H1 (cell line): ENCODE results near the gene KCTD12. TPM values are rescaled to one million over a fixed set of nuclear protein-coding genes. Genes with fewer than 3 reads are reported as not detected.

Source experiments
- CTCF ChIA-PET: fragments of 300-600 bp; sonication (Branson Sonifier 250); formaldehyde crosslinking; loops from one replicate; lab custom pipeline; 2021; ENCODE audit not compliant: partially characterized antibody; lab: Charles Lee
- POLR2A ChIA-PET: fragments of 300-600 bp; sonication (Branson Sonifier 250); formaldehyde crosslinking; loops from one replicate; lab custom pipeline; 2021; ENCODE audit warnings: inconsistent platforms; ENCODE audit not compliant: partially characterized antibody; lab: Charles Lee
- DNase-seq, 2 experiments: peaks; one replicate each; pipeline versions ENCODE4 v3.0.0 to v3.0.0-alpha.2; 2010 to 2022; ENCODE audit warnings: low spot score in 2 of 2, low read depth in 1 of 2, mixed read lengths in 1 of 2
- FAIRE-seq: peaks from 2 replicates; lab custom pipeline; 2011; peaks lifted over from hg19 to GRCh38; lab: Jason Lieb, UNC
- H2AFZ ChIP-seq: 2 replicates; pipeline ENCODE4 v1.8.1; 2012; ENCODE audit warnings: low read length, inconsistent platforms
- H2AK5ac ChIP-seq: 2 replicates; pipeline ENCODE4 v1.6.1; 2013; ENCODE audit warnings: low read depth, low read length
- H2BK120ac ChIP-seq: replicated peaks from 2 replicates; pipeline ENCODE3; 2013; ENCODE audit warnings: low read depth, low read length, inconsistent platforms
- H2BK12ac ChIP-seq: 2 replicates; pipeline ENCODE4 v1.6.1; 2013; ENCODE audit warnings: low read depth, low read length
- H2BK15ac ChIP-seq: 2 replicates; pipeline ENCODE4 v1.6.1; 2013; ENCODE audit warnings: low read length
- H2BK20ac ChIP-seq: 2 replicates; pipeline ENCODE4 v1.6.1; 2013; ENCODE audit warnings: low read length
- H2BK5ac ChIP-seq: 2 replicates; pipeline ENCODE4 v1.6.1; 2013; ENCODE audit warnings: low read depth, low read length
- H3K14ac ChIP-seq: 2 replicates; pipeline ENCODE4 v1.6.1; 2013; ENCODE audit warnings: inconsistent platforms; ENCODE audit not compliant: insufficient read length
- H3K18ac ChIP-seq: 2 replicates; pipeline ENCODE4 v1.6.1; 2013; ENCODE audit warnings: low read length; ENCODE audit errors: extremely low read depth
- H3K23ac ChIP-seq: 2 replicates; pipeline ENCODE4 v1.6.1; 2013; ENCODE audit warnings: inconsistent platforms; ENCODE audit not compliant: insufficient read length
- H3K23me2 ChIP-seq: 2 replicates; pipeline ENCODE4 v1.6.1; 2013; ENCODE audit warnings: low read depth, low read length
- H3K27ac ChIP-seq: 2 replicates; pipeline ENCODE4 v1.6.1; 2011; ENCODE audit warnings: low read depth, low read length, inconsistent platforms
- H3K27me3 ChIP-seq, 4 experiments: replicated peaks in 1 of 4; 1 replicate in 1 of 4; 2 replicates in 3 of 4; pipeline versions ENCODE4 v1.6.1 to v1.8.1; 2011 to 2013; ENCODE audit warnings: low read length in 3 of 4, mild to moderate bottlenecking in 3 of 4, inconsistent platforms in 2 of 4, mixed read lengths in 2 of 4, moderate library complexity in 1 of 4; ENCODE audit not compliant: control insufficient read depth in 3 of 4, insufficient read depth in 3 of 4; ENCODE audit errors: extremely low read depth in 1 of 4
- H3K36me3 ChIP-seq, 4 experiments: 2 replicates each; pipeline versions ENCODE4 v1.6.1 to v1.8.1; 2011 to 2013; ENCODE audit warnings: mild to moderate bottlenecking in 4 of 4, low read length in 3 of 4, moderate library complexity in 2 of 4, control low read depth in 1 of 4, inconsistent platforms in 1 of 4; ENCODE audit not compliant: insufficient read depth in 4 of 4, control insufficient read depth in 2 of 4
- H3K4ac ChIP-seq: replicated peaks from 2 replicates; pipeline ENCODE3; 2013; ENCODE audit warnings: low read length, low read depth, mixed read lengths, inconsistent platforms; ENCODE audit not compliant: insufficient read length
- H3K4me1 ChIP-seq, 4 experiments: replicated peaks in 1 of 4; 1 replicate in 1 of 4; 2 replicates in 3 of 4; pipeline versions ENCODE4 v1.6.1 to v1.8.1; 2011 to 2013; ENCODE audit warnings: low read length in 3 of 4, inconsistent platforms in 2 of 4, mixed read lengths in 1 of 4; ENCODE audit not compliant: insufficient read depth in 4 of 4, control insufficient read depth in 3 of 4
- H3K4me2 ChIP-seq, 2 experiments: 2 replicates each; pipeline versions ENCODE4 v1.6.1 to v1.8.1; 2011 to 2013; ENCODE audit warnings: low read depth in 2 of 2, low read length in 2 of 2, control low read depth in 1 of 2, inconsistent platforms in 1 of 2, mild to moderate bottlenecking in 1 of 2; ENCODE audit not compliant: insufficient read depth in 1 of 2
- H3K4me3 ChIP-seq, 4 experiments: fragments of 200-600, 300-600 bp in 1 of 4; sonication (generic), shearing (Covaris generic), sonication (Bioruptor Twin) in 1 of 4; 2 replicates each; pipeline versions ENCODE4 v1.5.1 to v1.8.1; 2011 to 2016; ENCODE audit warnings: low read length in 4 of 4, low read depth in 3 of 4, control low read depth in 2 of 4, inconsistent platforms in 2 of 4, mild to moderate bottlenecking in 2 of 4, mixed read lengths in 1 of 4, moderate library complexity in 1 of 4; ENCODE audit not compliant: insufficient read depth in 2 of 4; ENCODE audit errors: extremely low read depth in 1 of 4
- H3K56ac ChIP-seq: replicated peaks from 2 replicates; pipeline ENCODE3; 2013; ENCODE audit warnings: low read depth, mild to moderate bottlenecking, mixed read lengths, low read length, inconsistent platforms; ENCODE audit not compliant: insufficient read length
- H3K79me1 ChIP-seq: 2 replicates; pipeline ENCODE4 v1.6.1; 2013; ENCODE audit warnings: low read depth, low read length, control low read depth
- H3K79me2 ChIP-seq, 2 experiments: 2 replicates each; pipeline versions ENCODE4 v1.6.1 to v1.8.1; 2012 to 2013; ENCODE audit warnings: low read length in 2 of 2, mild to moderate bottlenecking in 2 of 2, inconsistent platforms in 1 of 2; ENCODE audit not compliant: insufficient read depth in 2 of 2, control insufficient read depth in 1 of 2
- H3K9ac ChIP-seq, 4 experiments: replicated peaks in 1 of 4; 1 replicate in 1 of 4; 2 replicates in 3 of 4; pipeline versions ENCODE4 v1.6.1 to v1.8.1; 2011 to 2013; ENCODE audit warnings: low read depth in 3 of 4, low read length in 3 of 4, control low read depth in 2 of 4, mild to moderate bottlenecking in 2 of 4, moderate library complexity in 2 of 4, inconsistent platforms in 1 of 4; ENCODE audit errors: extremely low read depth in 1 of 4
- H3K9me3 ChIP-seq, 2 experiments: 2 replicates each; pipeline versions ENCODE4 v1.6.1 to v1.8.1; 2012 to 2013; ENCODE audit warnings: mild to moderate bottlenecking in 2 of 2, moderate library complexity in 2 of 2, control low read depth in 1 of 2, inconsistent platforms in 1 of 2, low read depth in 1 of 2, low read length in 1 of 2, mixed read lengths in 1 of 2; ENCODE audit not compliant: insufficient read depth in 2 of 2
- H4K20me1 ChIP-seq, 2 experiments: replicated peaks in 1 of 2; 2 replicates each; pipeline versions ENCODE3 to v1.8.1; 2011 to 2013; ENCODE audit warnings: inconsistent platforms in 2 of 2, low read length in 2 of 2, mild to moderate bottlenecking in 1 of 2; ENCODE audit not compliant: insufficient read depth in 2 of 2, control insufficient read depth in 1 of 2
- H4K5ac ChIP-seq: 2 replicates; pipeline ENCODE4 v1.6.1; 2013; ENCODE audit warnings: low read length, low read depth, mixed read lengths, inconsistent platforms; ENCODE audit not compliant: insufficient read length
- H4K8ac ChIP-seq: 2 replicates; pipeline ENCODE4 v1.8.0; 2013; ENCODE audit warnings: mild to moderate bottlenecking, moderate library complexity, low read length, inconsistent platforms; ENCODE audit not compliant: insufficient read depth; ENCODE audit errors: extremely low read depth
- H4K91ac ChIP-seq: replicated peaks from 2 replicates; pipeline ENCODE3; 2013; ENCODE audit warnings: low read length, mixed read lengths, inconsistent platforms; ENCODE audit not compliant: insufficient read length
- BCL11A ChIP-seq, 2 experiments: IDR thresholded peaks; one replicate each; pipeline ENCODE4 v1.6.1; 2011; ENCODE audit warnings: low read depth in 2 of 2, low read length in 2 of 2, mild to moderate bottlenecking in 2 of 2
- E2F6 ChIP-seq: IDR thresholded peaks from 2 replicates; pipeline ENCODE4 v1.6.1; 2012; ENCODE audit warnings: inconsistent platforms
- HDAC2 ChIP-seq, 2 experiments: fragments of 300-600 bp in 1 of 2; sonication (generic) in 1 of 2; IDR thresholded peaks; 2 replicates each; pipeline ENCODE4 v1.6.1; 2011 to 2012; ENCODE audit warnings: low read depth in 2 of 2, low read length in 2 of 2, mild to moderate bottlenecking in 2 of 2, moderate library complexity in 2 of 2, borderline replicate concordance in 1 of 2, inconsistent platforms in 1 of 2
- MAX ChIP-seq: IDR thresholded peaks from 2 replicates; pipeline ENCODE4 v1.6.1; 2012; ENCODE audit warnings: inconsistent platforms
- RAD21 ChIP-seq, 2 experiments: IDR thresholded peaks in 1 of 2; conservative IDR thresholded peaks in 1 of 2; 2 replicates each; pipeline ENCODE4 v1.6.1; 2011; ENCODE audit warnings: low read depth in 2 of 2, low read length in 2 of 2, improper control_type of control experiment in 1 of 2, inconsistent platforms in 1 of 2, mild to moderate bottlenecking in 1 of 2, moderate library complexity in 1 of 2
- RNF2 ChIP-seq: fragments of 200-900, 300-1000 bp; sonication (generic); IDR thresholded peaks from 2 replicates; pipeline ENCODE4 v1.7.1; 2016; ENCODE audit warnings: borderline replicate concordance, low read depth, mild to moderate bottlenecking, antibody characterized with exemption, low read length; ENCODE audit not compliant: poor library complexity, severe bottlenecking; ENCODE audit errors: missing control alignments
- SIX5 ChIP-seq: IDR thresholded peaks from 2 replicates; pipeline ENCODE4 v1.6.1; 2011; ENCODE audit warnings: mild to moderate bottlenecking, low read depth, low read length
- SP1 ChIP-seq: IDR thresholded peaks from 2 replicates; pipeline ENCODE4 v1.6.1; 2011; ENCODE audit warnings: low read depth, low read length
- SP2 ChIP-seq: IDR thresholded peaks from 2 replicates; pipeline ENCODE4 v1.6.1; 2012; ENCODE audit warnings: mild to moderate bottlenecking, low read length, inconsistent platforms
- SUZ12 ChIP-seq: fragments of 200-600 bp; sonication (generic); IDR thresholded peaks from 2 replicates; pipeline ENCODE4 v1.6.1; 2012; ENCODE audit warnings: mild to moderate bottlenecking, inconsistent platforms, low read length, moderate library complexity, mixed read lengths
- WGBS, 2 experiments: shearing (Covaris generic) in 1 of 2; methylation state at CpG; one replicate each; pipeline versions ENCODE4 v1.1.6 to v1.1.7; 2013 to 2015; ENCODE audit warnings: low lambda C conversion rate in 2 of 2, mixed read lengths in 2 of 2, inconsistent platforms in 1 of 2, low coverage in 1 of 2, missing lambda C conversion rate in 1 of 2; ENCODE audit not compliant: insufficient replicate concordance in 2 of 2, insufficient coverage in 1 of 2, insufficient read length in 1 of 2; ENCODE audit errors: extremely low coverage in 1 of 2, missing lambda C conversion rate in 1 of 2; 5-methylcytosine and 5-hydroxymethylcytosine counted together
- polyA plus RNA-seq, 7 experiments: library from polyadenylated mRNA; depleted of rRNA in 3 of 7; stranded (reverse) in 5 of 7; unstranded in 2 of 7; fragments of >200 nt in 5 of 7; fragments of 200-250 nt in 2 of 7; gene quantifications; 1 replicate in 5 of 7; 2 replicates in 1 of 7; 4 replicates in 1 of 7; pipeline versions ENCODE4 v1.2.1 to v1.2.3, GENCODE V29; 2011 to 2013; ENCODE audit warnings: missing spikeins in 2 of 7, mixed read lengths in 2 of 7
- total RNA-seq: library from RNA; stranded (reverse); fragmentation: NEBNext Ultra II Directional; extraction: Animal tissue kit (Norgen Biotek cat#: 25700); gene quantifications from 2 replicates; pipeline ENCODE4 v1.2.1, GENCODE V29; 2021

The KCTD12 gene
- total and polyA plus RNA-seq, 2 of the 8 experiments (the other 6 are each of a cell fraction or from before 2014, with no cell fraction given) = 2.5 to 9.6 TPM

GRCh38 chr13:76865996-76866503 is 20.2 kb downstream of the KCTD12 start:
- Histone ChIP-seq H3K27me3 (no peaks in the 10 kb centered on the region; a peak in 1 of 7 replicates), H3K23me2 (no peaks in the 10 kb centered on the region), H3K18ac (no peak overlapping the region), H3K9ac (no peak overlapping the region), H3K4me1 (no peaks in the 10 kb centered on the region; a peak in 1 of 7 replicates), H4K20me1 (no peaks in the 10 kb centered on the region), H3K36me3 (no peaks in the 10 kb centered on the region), H3K9me3 (no peaks in the 10 kb centered on the region), H2BK15ac (no peak overlapping the region), H3K23ac (no peak overlapping the region), H2BK12ac (no peak overlapping the region), H2BK5ac (no peak overlapping the region), H3K4me2 (no peak overlapping the region), H3K27ac (no peak overlapping the region), H4K5ac (no peak overlapping the region), H3K79me1 (no peaks in the 10 kb centered on the region), H2AFZ (no peak overlapping the region), H3K56ac (no peak overlapping the region), H4K8ac (no peak overlapping the region), H3K4me3 (no peak overlapping the region), H2BK20ac (no peak overlapping the region), H2BK120ac (no peak overlapping the region), H3K14ac (no peak overlapping the region), H4K91ac (no peak overlapping the region), H3K79me2 (no peaks in the 10 kb centered on the region), H3K4ac (no peak overlapping the region), H2AK5ac (no peak overlapping the region)
- no peak for TF ChIP-seq SUZ12
- no peak for TF ChIP-seq E2F6
- TF ChIP-seq MAX = no peak
- no peak for TF ChIP-seq HDAC2 (IDR thresholded peaks at IDR 0.05; ENCODE audit: borderline replicate concordance in 1 of 2, low read depth in 2 of 2, low read length in 2 of 2)
- TF ChIP-seq SIX5 = no peak
- TF ChIP-seq SP1 = no peak
- TF ChIP-seq RNF2 = no peak
- no peak for TF ChIP-seq SP2
- TF ChIP-seq RAD21 (IDR thresholded peaks at IDR 0.05 in 1 of 2, conservative IDR thresholded peaks at IDR 0.05 in 1 of 2; ENCODE audit: low read depth in 2 of 2, low read length in 2 of 2) = no peak
- no peak for TF ChIP-seq BCL11A (IDR thresholded peaks at IDR 0.05; ENCODE audit: low read depth in 2 of 2, low read length in 2 of 2)
- ChIA-PET CTCF (no interaction called here), POLR2A (no interaction called here)
- no peak for FAIRE-seq
- WGBS, 2 experiments = 76% methylated on average over 1 of the region's 1 CpG; no CpG with 5 or more reads in 1 of the 2 experiments
- DNase-seq = no peak
